ENCODE measurements around the gene SUMO4. TPM values are rescaled to one million over a fixed set of nuclear protein-coding genes. Genes with fewer than 3 reads are reported as not detected.

The SUMO4 gene
- total and polyA plus RNA-seq, 2 donors (not counting 1 experiment from before 2014, with no cell fraction given) = 0.18 to 11.5 TPM

DNA sequence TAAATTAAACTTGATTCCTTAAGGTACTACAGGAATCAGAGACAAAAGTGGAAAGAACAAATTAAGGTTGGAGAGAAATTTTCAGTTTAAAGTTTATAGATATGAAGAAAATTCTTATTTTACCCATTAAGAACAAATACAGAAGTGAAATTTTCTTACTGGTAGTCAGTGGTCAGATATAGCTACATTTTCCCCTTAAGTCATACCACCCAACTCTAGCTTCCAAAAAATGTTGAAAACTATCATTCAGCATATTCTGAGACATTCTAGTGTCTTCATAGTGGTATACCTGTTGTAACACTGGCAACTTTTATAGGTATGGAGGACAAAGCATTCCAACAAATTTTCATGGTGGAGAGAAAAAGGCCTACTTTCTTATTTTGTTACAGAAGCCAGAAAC, 15.6 kb upstream of the SUMO4 start:
- Histone ChIP-seq H2AFZ (ENCODE audit: insufficient read depth, low read depth, low read length, poor library complexity, severe bottlenecking) (no peak overlapping the region), H3K4me2 (replicated peaks; ENCODE audit: low read depth, low read length, poor library complexity, severe bottlenecking) (no peak overlapping the region), H3K4me1 (ENCODE audit: control insufficient read depth in 2 of 2, insufficient read depth in 2 of 2, low read length in 2 of 2) (no peaks in the 10 kb centered on the region), H3K27ac (ENCODE audit: low read length in 2 of 2) (no peak overlapping the region), H3K79me2 (ENCODE audit: control insufficient read depth, insufficient read depth, low read length) (peaks cover 53% of the 10 kb centered on the region), H4K20me1 (ENCODE audit: control insufficient read depth, insufficient read depth, low read length, poor library complexity, severe bottlenecking) (peaks cover 7% of the 10 kb centered on the region), H3K27me3 (replicated peaks in 1 of 4; ENCODE audit: control extremely low read depth in 1 of 4, control insufficient read depth in 3 of 4, insufficient read depth in 4 of 4, low read length in 3 of 4) (no peaks in the 10 kb centered on the region), H3K9ac (ENCODE audit: low read length) (no peak overlapping the region), H3K9me3 (ENCODE audit: control extremely low read depth in 1 of 3, control insufficient read depth in 2 of 3, insufficient read depth in 1 of 3, low read length in 2 of 3) (peaks cover 0 to 3% (median 3%) of the 10 kb centered on the region in 3 donors), H3K4me3 (ENCODE audit: control extremely low read depth in 1 of 5, extremely low read depth in 1 of 5, insufficient read depth in 1 of 5, low read depth in 2 of 5, low read length in 4 of 5) (no peak overlapping the region), H3K36me3 (replicated peaks in 1 of 2; ENCODE audit: control extremely low read depth in 1 of 2, control insufficient read depth in 1 of 2, extremely low read depth in 1 of 2, insufficient read depth in 2 of 2, low read length in 1 of 2) (peaks cover 10 to 34% of the 10 kb centered on the region in 2 experiments)
- no peak for ATAC-seq (ENCODE audit: low read depth)
- Mint-ChIP-seq H3K27ac (no peak overlapping the region), H3K4me3 (no peak overlapping the region), H3K27me3 (no peaks in the 10 kb centered on the region), H3K9me3 (ENCODE audit: insufficient read depth) (peaks cover 5% of the 10 kb centered on the region), H3K4me1 (peaks cover 15% of the 10 kb centered on the region)
- ChIA-PET CTCF (interaction anchor here (2.9 kb wide), 1 partner anchor 47 kb away, joined by 13 read pairs; no protein-coding TSS in a partner anchor), POLR2A (no interaction called here)
- DNase-seq = no peak
- intact Hi-C loops (cut with micrococcal nuclease) = no loop called here
- TF ChIP-seq, protein P1, sequence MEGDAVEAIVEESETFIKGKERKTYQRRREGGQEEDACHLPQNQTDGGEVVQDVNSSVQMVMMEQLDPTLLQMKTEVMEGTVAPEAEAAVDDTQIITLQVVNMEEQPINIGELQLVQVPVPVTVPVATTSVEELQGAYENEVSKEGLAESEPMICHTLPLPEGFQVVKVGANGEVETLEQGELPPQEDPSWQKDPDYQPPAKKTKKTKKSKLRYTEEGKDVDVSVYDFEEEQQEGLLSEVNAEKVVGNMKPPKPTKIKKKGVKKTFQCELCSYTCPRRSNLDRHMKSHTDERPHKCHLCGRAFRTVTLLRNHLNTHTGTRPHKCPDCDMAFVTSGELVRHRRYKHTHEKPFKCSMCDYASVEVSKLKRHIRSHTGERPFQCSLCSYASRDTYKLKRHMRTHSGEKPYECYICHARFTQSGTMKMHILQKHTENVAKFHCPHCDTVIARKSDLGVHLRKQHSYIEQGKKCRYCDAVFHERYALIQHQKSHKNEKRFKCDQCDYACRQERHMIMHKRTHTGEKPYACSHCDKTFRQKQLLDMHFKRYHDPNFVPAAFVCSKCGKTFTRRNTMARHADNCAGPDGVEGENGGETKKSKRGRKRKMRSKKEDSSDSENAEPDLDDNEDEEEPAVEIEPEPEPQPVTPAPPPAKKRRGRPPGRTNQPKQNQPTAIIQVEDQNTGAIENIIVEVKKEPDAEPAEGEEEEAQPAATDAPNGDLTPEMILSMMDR (IDR thresholded peaks at IDR 0.05) = no peak
- TF ChIP-seq EZH2 (IDR thresholded peaks at IDR 0.05; ENCODE audit: borderline replicate concordance, insufficient read depth, low read depth, low read length, poor library complexity, severe bottlenecking) = no peak

DNA sequence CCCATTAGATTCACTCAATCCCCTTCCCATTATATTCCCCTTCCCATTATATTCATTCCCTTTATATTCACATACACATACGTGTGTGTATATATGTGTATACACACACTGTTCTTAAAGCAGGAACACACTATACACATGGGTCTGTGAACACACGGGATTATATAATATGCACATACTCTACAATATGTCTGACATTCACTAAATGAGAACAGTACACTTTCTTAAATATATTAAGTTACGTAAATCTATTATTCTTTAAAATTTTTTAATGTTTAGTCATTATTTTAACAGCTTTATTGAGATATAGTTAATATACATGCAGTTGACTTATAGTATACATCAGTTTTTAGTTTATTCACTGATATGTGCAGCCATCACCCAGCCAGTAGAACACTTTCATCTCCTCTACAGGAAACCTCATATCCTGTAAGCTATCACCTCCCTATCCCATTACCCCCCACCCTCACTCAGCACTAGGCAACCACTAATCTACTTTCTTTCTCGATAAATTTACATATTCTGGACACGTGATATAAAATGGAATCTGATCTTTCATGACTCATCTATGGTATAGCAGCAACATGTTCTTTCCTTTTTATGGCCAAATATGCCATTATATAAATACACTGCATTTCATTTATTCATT, 13.9 kb upstream of the SUMO4 start:
- Histone ChIP-seq H2AFZ (ENCODE audit: insufficient read depth, low read depth, low read length, poor library complexity, severe bottlenecking) (no peak overlapping the region), H4K20me1 (ENCODE audit: control insufficient read depth, insufficient read depth, low read length, poor library complexity, severe bottlenecking) (peaks cover 7% of the 10 kb centered on the region), H3K4me3 (ENCODE audit: control extremely low read depth in 1 of 5, extremely low read depth in 1 of 5, insufficient read depth in 1 of 5, low read depth in 2 of 5, low read length in 4 of 5) (no peak overlapping the region), H3K27ac (ENCODE audit: low read length in 2 of 2) (no peak overlapping the region), H3K27me3 (replicated peaks in 1 of 4; ENCODE audit: control extremely low read depth in 1 of 4, control insufficient read depth in 3 of 4, insufficient read depth in 4 of 4, low read length in 3 of 4) (no peaks in the 10 kb centered on the region), H3K4me1 (ENCODE audit: control insufficient read depth in 2 of 2, insufficient read depth in 2 of 2, low read length in 2 of 2) (no peaks in the 10 kb centered on the region), H3K79me2 (ENCODE audit: control insufficient read depth, insufficient read depth, low read length) (peaks cover 48% of the 10 kb centered on the region), H3K4me2 (replicated peaks; ENCODE audit: low read depth, low read length, poor library complexity, severe bottlenecking) (no peak overlapping the region), H3K9ac (ENCODE audit: low read length) (no peak overlapping the region), H3K9me3 (ENCODE audit: control extremely low read depth in 1 of 3, control insufficient read depth in 2 of 3, insufficient read depth in 1 of 3, low read length in 2 of 3) (peaks cover 0 to 3% (median 3%) of the 10 kb centered on the region in 3 donors), H3K36me3 (replicated peaks in 1 of 2; ENCODE audit: control extremely low read depth in 1 of 2, control insufficient read depth in 1 of 2, extremely low read depth in 1 of 2, insufficient read depth in 2 of 2, low read length in 1 of 2) (peaks cover 7 to 19% of the 10 kb centered on the region in 2 experiments)
- Mint-ChIP-seq H3K9me3 (ENCODE audit: insufficient read depth) (peaks cover 5% of the 10 kb centered on the region), H3K4me3 (no peak overlapping the region), H3K4me1 (peaks cover 15% of the 10 kb centered on the region), H3K27ac (no peak overlapping the region), H3K27me3 (no peaks in the 10 kb centered on the region)
- POLR2A ChIA-PET = no interaction called here
- TF ChIP-seq, protein P1 (IDR thresholded peaks at IDR 0.05) = no peak
- TF ChIP-seq EZH2 (IDR thresholded peaks at IDR 0.05; ENCODE audit: borderline replicate concordance, insufficient read depth, low read depth, low read length, poor library complexity, severe bottlenecking) = no peak
- CTCF ChIA-PET = no interaction called here
- WGBS (ENCODE audit: insufficient coverage) = 100% methylated on average over 1 of the region's 5 CpGs
- intact Hi-C loops (cut with micrococcal nuclease) = loop anchor here (5.0 kb wide), 1 partner anchor 34 kb away; no protein-coding TSS in a partner anchor
- ATAC-seq (ENCODE audit: low read depth) (no peak), DNase-seq (no peak)
